K562 (cell line): ENCODE data around the gene OLIG3. TPM values are rescaled to one million over a fixed set of nuclear protein-coding genes. Genes with fewer than 3 reads are reported as not detected.

Experiments used
- ATAC-seq: fragments of 200-7000 bp; cut with Tn5 transposase; 3 replicates; pipeline ENCODE4 v1.9.1; 2020; ENCODE audit warnings: moderate library complexity
- BruUV-seq: library from RNA; stranded (reverse); fragments of 400-500 nt; replicated peaks from 2 replicates; lab custom pipeline; 2021; lab: Mats Ljungman, UMichigan
- CTCF ChIA-PET: fragments of 300-600 bp; formaldehyde crosslinking; extraction: SDS; loops from one replicate; lab custom pipeline; 2021; ENCODE audit warnings: low intra/inter-chr PET ratio; lab: Yijun Ruan, JAX
- POLR2A ChIA-PET: fragments of 300-600, 350-650 bp; sonication (Branson Sonifier 250); formaldehyde crosslinking; extraction: SDS; loops from one replicate; lab custom pipeline; 2021; ENCODE audit warnings: antibody characterized with exemption, inconsistent platforms; lab: Yijun Ruan, JAX
- DNase-seq, 4 experiments: peaks; one replicate each; pipeline versions ENCODE4 v3.0.0 to v3.0.0-alpha.2; 2011 to 2018; ENCODE audit warnings: low spot score in 3 of 4, mixed read lengths in 3 of 4; ENCODE audit errors: extremely low read depth in 1 of 4
- FAIRE-seq: peaks from 2 replicates; lab custom pipeline; 2011; peaks lifted over from hg19 to GRCh38; lab: Jason Lieb, UNC
- H2AFZ ChIP-seq: 2 replicates; pipeline ENCODE4 v1.6.0; 2011; ENCODE audit warnings: low read depth, low read length, control low read depth, inconsistent platforms
- H3K27ac ChIP-seq: fragments of 200-600 bp; 3 replicates; pipeline ENCODE4 v1.8.0; 2011; ENCODE audit warnings: low read depth, mild to moderate bottlenecking, control low read depth, inconsistent platforms, low read length, moderate library complexity, mixed read lengths; ENCODE audit errors: extremely low read depth
- H3K27me3 ChIP-seq, 2 experiments: fragments of 300-600 bp in 1 of 2; 2 replicates in 1 of 2; 3 replicates in 1 of 2; pipeline versions ENCODE4 v1.6.0 to v1.8.0; 2011; ENCODE audit warnings: inconsistent platforms in 2 of 2, low read length in 2 of 2, mild to moderate bottlenecking in 1 of 2, mixed read lengths in 1 of 2, moderate library complexity in 1 of 2; ENCODE audit not compliant: control insufficient read depth in 2 of 2, insufficient read depth in 2 of 2
- H3K36me3 ChIP-seq: fragments of 300-600 bp; 3 replicates; pipeline ENCODE4 v1.8.0; 2011; ENCODE audit warnings: mild to moderate bottlenecking, low read length, inconsistent platforms; ENCODE audit not compliant: control insufficient read depth, insufficient read depth
- H3K4me1 ChIP-seq, 2 experiments: fragments of 200-600 bp in 1 of 2; replicated peaks in 1 of 2; 2 replicates in 1 of 2; 3 replicates in 1 of 2; pipeline versions ENCODE4 v1.5.1 to v1.8.0; 2011; ENCODE audit warnings: inconsistent platforms in 2 of 2, low read length in 2 of 2, mild to moderate bottlenecking in 1 of 2, mixed read lengths in 1 of 2, moderate library complexity in 1 of 2; ENCODE audit not compliant: control insufficient read depth in 2 of 2, insufficient read depth in 2 of 2
- H3K4me2 ChIP-seq: 2 replicates; pipeline ENCODE4 v1.6.1; 2011; ENCODE audit warnings: low read length, control low read depth, inconsistent platforms, mixed read lengths; ENCODE audit not compliant: insufficient read depth
- H3K4me3 ChIP-seq: fragments of 200-600 bp; sonication (generic), shearing (Covaris generic); 2 replicates; pipeline ENCODE4 v1.5.1; 2016; ENCODE audit warnings: control low read depth, inconsistent platforms
- H3K79me2 ChIP-seq: fragments of 200-600 bp; 3 replicates; pipeline ENCODE4 v1.8.0; 2011; ENCODE audit warnings: low read length, inconsistent platforms; ENCODE audit not compliant: control insufficient read depth, insufficient read depth
- H3K9ac ChIP-seq, 2 experiments: 2 replicates each; pipeline versions ENCODE4 v1.6.0 to v1.6.1; 2011; ENCODE audit warnings: low read depth in 2 of 2, low read length in 2 of 2, control low read depth in 1 of 2, inconsistent platforms in 1 of 2, mild to moderate bottlenecking in 1 of 2, mixed read lengths in 1 of 2; ENCODE audit not compliant: insufficient read depth in 1 of 2
- H3K9me1 ChIP-seq: one replicate; pipeline ENCODE4 v1.6.0; 2011; ENCODE audit warnings: inconsistent platforms, mild to moderate bottlenecking, low read length, moderate library complexity; ENCODE audit not compliant: control insufficient read depth, insufficient read depth
- H3K9me3 ChIP-seq: replicated peaks from 2 replicates; pipeline ENCODE4 v1.5.1; 2011; ENCODE audit warnings: low read depth, low read length, inconsistent platforms; ENCODE audit not compliant: control insufficient read depth, insufficient read depth
- H4K20me1 ChIP-seq: replicated peaks from 2 replicates; pipeline ENCODE4 v1.6.1; 2011; ENCODE audit warnings: low read length, inconsistent platforms, mixed read lengths; ENCODE audit not compliant: control insufficient read depth, insufficient read depth
- AFF1 ChIP-seq, 2 experiments: fragments of 450-650 bp; IDR thresholded peaks; 2 replicates each; pipeline ENCODE4 v1.6.1; 2018; ENCODE audit warnings: mild to moderate bottlenecking in 2 of 2, low read depth in 1 of 2; ENCODE audit not compliant: partially characterized antibody in 2 of 2
- BMI1 ChIP-seq: fragments of 150-350 bp; IDR thresholded peaks from 2 replicates; pipeline ENCODE4 v1.6.1; 2014; ENCODE audit warnings: low read length
- ETV6 ChIP-seq, 3 experiments: fragments of 150-350 bp in 1 of 3; sonication (generic) in 1 of 3; formaldehyde crosslinking in 1 of 3; IDR thresholded peaks; 2 replicates each; pipeline versions ENCODE4 v1.6.1 to v1.8.0; 2014 to 2022; ENCODE audit warnings: borderline replicate concordance in 2 of 3, low read depth in 2 of 3, antibody characterized with exemption in 1 of 3, low read length in 1 of 3, mild to moderate bottlenecking in 1 of 3, missing genetic modification reagents in 1 of 3
- GATAD2A ChIP-seq: fragments of 450-650 bp; IDR thresholded peaks from 2 replicates; pipeline ENCODE4 v1.6.1; 2017
- PURB ChIP-seq: sonication (generic); formaldehyde crosslinking; IDR thresholded peaks from 2 replicates; pipeline ENCODE4 v1.9.0; 2021; ENCODE audit warnings: low read depth, mild to moderate bottlenecking, missing genetic modification reagents
- TBL1XR1 ChIP-seq, 2 experiments: IDR thresholded peaks; 2 replicates each; pipeline ENCODE4 v1.6.1; 2012; ENCODE audit warnings: improper control_type of control experiment in 2 of 2, low read length in 2 of 2, mild to moderate bottlenecking in 1 of 2
- ZNF134 ChIP-seq: fragments of 250-450 bp; sonication (Bioruptor Pico); conservative IDR thresholded peaks from 2 replicates; pipeline ENCODE4 v1.4.0; 2020
- ZNF79 ChIP-seq: fragments of 250-450 bp; sonication (Bioruptor Pico); IDR thresholded peaks from 2 replicates; pipeline ENCODE4 v1.4.0; 2020; ENCODE audit warnings: low read depth, mild to moderate bottlenecking, moderate library complexity
- WGBS: fragments of 100-300 bp; shearing (Covaris generic); methylation state at CpG from one replicate; pipeline ENCODE4 v1.1.6; 2016; ENCODE audit warnings: low coverage, mixed read lengths; ENCODE audit not compliant: insufficient coverage; ENCODE audit errors: missing lambda C conversion rate; 5-methylcytosine and 5-hydroxymethylcytosine counted together
- in situ Hi-C: fragments of 300-500 bp; cut with MboI; formaldehyde crosslinking; loops from 4 replicates; pipeline ENCODE4 v1.15.0; 2018; ENCODE audit warnings: inconsistent platforms, mixed read lengths
- intact Hi-C: fragments of 100-400 bp; cut with micrococcal nuclease; formaldehyde crosslinking; loops from 2 replicates; pipeline ENCODE4 v1.14.2; 2022
- polyA plus RNA-seq, 8 experiments: library from polyadenylated mRNA; depleted of rRNA in 4 of 8; stranded (reverse) in 5 of 8; unstranded in 3 of 8; fragments of >200 nt; fragmentation: Nextera tagmentation in 2 of 8; fragmentation: Illumina TruSeq in 1 of 8; extraction: Ambion mirVana in 2 of 8; extraction: Trizol in 1 of 8; gene quantifications; 2 replicates each; pipeline versions ENCODE4 v1.2.1 to v1.2.3, GENCODE V29; 2011 to 2014; ENCODE audit warnings: inconsistent platforms in 1 of 8, missing spikeins in 1 of 8
- total RNA-seq, 7 experiments: library from RNA; depleted of rRNA in 6 of 7; stranded (reverse); fragments of >200 nt in 6 of 7; fragmentation: Illumina TruSeq in 2 of 7; extraction: Trizol in 2 of 7; gene quantifications; 2 replicates each; pipeline versions ENCODE4 v1.2.1 to v1.2.3, GENCODE V29; 2011 to 2021; ENCODE audit warnings: low replicate concordance in 1 of 7
- TF ChIP-seq, protein P1 (sequence below): fragments of 200-800 bp; sonication (Bioruptor generic); IDR thresholded peaks from 2 replicates; pipeline ENCODE4 v1.6.1; 2017; ENCODE audit warnings: missing genetic modification characterization, missing compliant biosample characterization

The OLIG3 gene
- total and polyA plus RNA-seq, 9 of the 15 experiments (the other 6 are each of a cell fraction or from before 2014, with no cell fraction given) = not detected

- TF ChIP-seq ETV6 (IDR thresholded peaks at IDR 0.05; ENCODE audit: borderline replicate concordance in 1 of 2, low read depth in 2 of 2, low read length in 1 of 2) (no peak), ETV6 (CRISPR knock-in tag; IDR thresholded peaks at IDR 0.05; ENCODE audit: borderline replicate concordance) (no peak), TBL1XR1 (IDR thresholded peaks at IDR 0.05; ENCODE audit: low read length in 2 of 2) (no peak), PURB (no peak), ZNF134 (CRISPR knock-in tag) (no peak), GATAD2A (no peak)
These were observed 42.0 kb upstream of the OLIG3 start (continued) for GRCh38 chr6:137536104-137536773.

GRCh38 chr6:137531376-137532092, 37.3 kb upstream of the OLIG3 start:
- no peak for DNase-seq
- H4K20me1 ChIP-seq = no peaks in the 10 kb centered on the region
- intact Hi-C loops = no loop called here
- no peaks in the 10 kb centered on the region for H3K9me3 ChIP-seq
- H3K4me1 ChIP-seq = no peaks in the 10 kb centered on the region
- no peaks in the 10 kb centered on the region; a peak in 1 of 5 replicates for H3K27me3 ChIP-seq
- no peak for ATAC-seq
- H3K27ac ChIP-seq = no peak overlapping the region
- no peaks in the 10 kb centered on the region for H3K36me3 ChIP-seq
- 1% methylated on average over 7 of the region's 7 CpGs for WGBS
- H3K4me3 ChIP-seq = no peak overlapping the region
- no peak overlapping the region for H3K4me2 ChIP-seq
- no peak overlapping the region for H2AFZ ChIP-seq
- H3K79me2 ChIP-seq = no peaks in the 10 kb centered on the region
- H3K9me1 ChIP-seq = no peaks in the 10 kb centered on the region
- FAIRE-seq = no peak
- in situ Hi-C loops = no loop called here
- BruUV-seq = no TSS peak
- ChIA-PET CTCF (no interaction called here), POLR2A (no interaction called here)
- H3K9ac ChIP-seq = no peak overlapping the region
- no peak for TF ChIP-seq BMI1
- no peak for TF ChIP-seq ZNF79 (CRISPR knock-in tag)
- no peak for TF ChIP-seq AFF1 (IDR thresholded peaks at IDR 0.05; ENCODE audit: low read depth in 1 of 2, partially characterized antibody in 2 of 2)
- TF ChIP-seq, protein P1, sequence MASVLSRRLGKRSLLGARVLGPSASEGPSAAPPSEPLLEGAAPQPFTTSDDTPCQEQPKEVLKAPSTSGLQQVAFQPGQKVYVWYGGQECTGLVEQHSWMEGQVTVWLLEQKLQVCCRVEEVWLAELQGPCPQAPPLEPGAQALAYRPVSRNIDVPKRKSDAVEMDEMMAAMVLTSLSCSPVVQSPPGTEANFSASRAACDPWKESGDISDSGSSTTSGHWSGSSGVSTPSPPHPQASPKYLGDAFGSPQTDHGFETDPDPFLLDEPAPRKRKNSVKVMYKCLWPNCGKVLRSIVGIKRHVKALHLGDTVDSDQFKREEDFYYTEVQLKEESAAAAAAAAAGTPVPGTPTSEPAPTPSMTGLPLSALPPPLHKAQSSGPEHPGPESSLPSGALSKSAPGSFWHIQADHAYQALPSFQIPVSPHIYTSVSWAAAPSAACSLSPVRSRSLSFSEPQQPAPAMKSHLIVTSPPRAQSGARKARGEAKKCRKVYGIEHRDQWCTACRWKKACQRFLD (CRISPR knock-in tag) = no peak
